NCI-H226 (cell line): ENCODE measurements around the gene ALOX15.
"Not testable (repeated sequence)": the region's sequence is repeated elsewhere in the genome, so short reads cannot be mapped to it uniquely, and the experiment has no call there.

Experiments
- DNase-seq: peaks from one replicate; pipeline ENCODE4 v3.0.0-alpha.2; 2015

The ALOX15 gene

GRCh38 chr17:4641297-4642195 lies at the start of gene ALOX15:
Gene ALOX15 (minus strand): TSS chr17:4641678. CDS start chr17:4641651, 27 bp downstream.
- no peak for DNase-seq

GRCh38 chr17:4690745-4691144 lies 49.3 kb upstream of the ALOX15 start:
- DNase-seq, result no peak

DNA sequence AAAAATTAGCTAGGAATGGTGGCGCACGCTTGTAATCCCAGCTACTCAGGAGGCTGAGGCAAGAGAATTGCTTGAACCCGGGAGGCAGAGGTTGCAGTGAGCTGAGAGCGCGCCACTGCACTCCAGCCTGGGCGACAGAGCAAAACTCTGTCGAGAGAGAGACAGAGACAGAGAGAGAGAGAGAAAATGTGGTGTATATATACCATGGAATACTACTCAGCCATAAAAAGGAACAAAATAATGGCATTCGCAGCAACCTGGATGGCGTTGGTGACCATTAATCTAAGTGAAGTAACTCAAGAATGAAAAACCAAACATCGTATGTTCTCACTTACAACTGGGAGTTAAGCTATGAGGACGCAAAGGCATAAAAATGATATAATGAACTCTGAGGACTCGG lies 48.4 kb upstream of the ALOX15 start:
- not testable (repeated sequence) for DNase-seq

GRCh38 chr17:4683739-4684138 lies 42.3 kb upstream of the ALOX15 start:
- not testable (repeated sequence) for DNase-seq

GRCh38 chr17:4679658-4680057 lies 38.2 kb upstream of the ALOX15 start:
- DNase-seq, result peak; percentile 26

DNA sequence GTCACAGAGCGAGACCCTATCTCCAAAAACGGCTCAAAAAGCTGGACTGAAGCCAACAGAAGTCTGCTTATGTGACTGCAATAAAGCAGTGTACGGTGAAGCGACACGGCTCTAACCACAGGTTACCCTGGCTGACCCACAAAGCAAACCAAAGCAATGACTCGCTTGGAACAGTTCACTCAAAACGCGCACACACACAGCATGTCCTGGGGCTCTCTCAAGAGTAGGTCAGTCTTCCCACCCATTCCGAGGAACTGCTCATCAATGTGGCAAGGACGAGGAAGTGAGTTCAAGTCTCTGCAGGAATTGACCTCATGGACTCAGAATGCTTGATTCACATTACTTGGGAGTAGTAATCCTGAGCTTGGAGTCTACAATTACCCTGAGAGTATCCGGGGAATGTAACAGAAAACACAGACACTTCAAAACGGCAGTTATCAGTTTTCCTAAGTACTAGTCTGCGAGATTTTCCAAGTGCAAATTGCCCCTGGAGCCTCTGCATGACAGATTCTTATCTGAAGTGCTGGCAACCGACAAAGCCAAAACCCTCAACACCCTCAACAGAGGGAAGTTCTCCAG lies 37.1 kb upstream of the ALOX15 start:
- peak; percentile 71 for DNase-seq

GRCh38 chr17:4676791-4677190 lies 35.3 kb upstream of the ALOX15 start:
- DNase-seq, result no peak

DNA sequence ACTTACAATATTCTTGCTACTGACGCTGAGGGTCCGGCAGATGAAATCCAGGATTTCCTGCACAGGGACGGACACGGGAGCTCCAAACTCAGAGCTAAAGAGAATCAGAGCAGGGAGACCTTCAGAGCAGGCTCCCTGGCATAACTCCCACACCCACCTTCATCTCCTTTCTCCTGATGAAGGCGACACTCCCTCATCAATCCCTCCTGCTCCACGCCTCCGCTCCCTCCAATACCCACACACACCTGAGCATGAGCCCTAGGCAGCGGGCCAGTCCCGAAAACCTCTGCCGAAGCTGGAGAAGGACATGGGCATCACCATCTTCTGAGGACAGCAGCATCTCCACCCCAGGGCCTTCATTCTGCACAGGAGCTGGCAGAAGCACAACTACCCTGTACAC lies 34.3 kb upstream of the ALOX15 start:
- no peak for DNase-seq

GRCh38 chr17:4674685-4674998 lies 33.2 kb upstream of the ALOX15 start:
- no peak for DNase-seq

GRCh38 chr17:4673986-4674684 lies 32.7 kb upstream of the ALOX15 start:
- DNase-seq, result no peak

DNA sequence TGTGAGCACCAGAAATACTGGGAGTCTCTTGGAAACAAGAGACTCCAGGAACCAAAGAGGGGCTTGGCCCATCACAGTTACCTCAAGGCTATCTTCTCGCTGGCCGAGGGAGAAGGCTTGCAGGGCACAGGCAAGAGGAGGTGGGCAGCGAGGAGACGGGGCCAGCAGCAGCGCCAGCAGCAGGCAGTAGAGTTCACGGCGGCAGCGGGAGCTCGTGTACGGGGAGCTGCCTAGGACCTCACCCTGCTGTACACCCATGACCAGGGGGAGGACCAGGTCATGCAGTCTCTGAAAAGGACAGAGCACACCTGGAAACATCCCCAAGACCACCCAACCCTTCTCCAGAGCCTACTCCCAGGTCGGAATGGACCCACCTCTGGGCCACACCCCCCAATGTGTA lies 31.7 kb upstream of the ALOX15 start:
- DNase-seq, result no peak

- no peak for DNase-seq
Observed at GRCh38 chr17:4672751-4673150, 31.3 kb upstream of the ALOX15 start.

GRCh38 chr17:4672055-4672630 lies 30.7 kb upstream of the ALOX15 start:
- no peak for DNase-seq

DNA sequence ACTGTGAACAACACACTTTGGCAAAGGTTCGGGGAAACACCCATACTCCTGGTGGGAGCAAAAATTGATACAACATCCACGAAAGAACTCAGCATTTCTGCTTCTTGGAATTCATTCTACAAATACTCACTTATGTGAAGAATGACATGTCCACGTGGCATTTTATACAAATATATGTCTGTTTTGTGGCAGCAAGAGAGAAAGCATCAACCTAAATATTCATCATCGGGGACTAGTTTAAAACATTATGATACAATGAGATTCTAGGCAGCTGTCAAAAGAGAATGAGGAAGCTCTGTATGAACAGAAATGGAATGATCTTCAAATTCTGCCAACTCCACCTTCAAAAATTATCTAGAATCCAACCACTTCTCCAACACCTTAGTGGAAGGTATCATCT lies 25.7 kb upstream of the ALOX15 start:
- DNase-seq, result no peak

DNA sequence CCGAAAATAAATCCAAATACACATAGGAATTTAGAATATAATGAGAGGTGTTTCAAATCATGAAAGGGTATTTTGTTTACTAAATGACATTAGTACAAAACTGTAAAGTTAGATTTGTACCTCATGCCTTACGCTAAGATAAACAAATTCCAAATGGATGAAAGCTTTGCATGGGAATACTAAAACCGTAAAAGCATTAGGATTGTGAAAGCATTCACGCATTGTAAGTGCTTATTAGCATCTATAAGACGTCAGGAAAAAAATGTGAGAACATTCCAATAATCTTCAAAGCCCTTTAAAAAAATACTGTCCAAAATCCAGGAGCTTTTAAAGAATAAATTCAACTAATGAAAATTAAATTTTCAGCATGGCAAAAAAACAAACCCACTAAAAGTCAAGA lies 24.8 kb upstream of the ALOX15 start:
- DNase-seq, result no peak

DNA sequence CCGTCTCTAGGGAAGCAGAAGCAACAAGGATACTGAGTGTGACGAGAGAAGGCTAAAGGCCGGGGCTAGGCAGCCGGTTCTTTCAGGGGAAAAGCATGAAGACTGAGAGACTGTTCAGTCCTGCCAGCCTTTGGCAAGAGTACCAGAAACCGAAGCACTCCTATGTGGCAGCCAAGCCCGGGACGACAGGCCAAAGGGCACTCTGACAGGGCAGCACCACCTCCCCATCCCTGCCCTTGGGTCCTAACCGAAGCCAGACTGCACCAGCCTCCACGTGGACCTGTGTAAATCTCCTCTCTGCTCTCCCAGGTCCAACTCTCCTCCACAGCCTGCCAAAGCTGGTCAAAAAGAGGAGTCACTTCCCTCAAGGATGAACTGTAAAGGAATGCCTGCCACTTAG lies 23.5 kb upstream of the ALOX15 start:
- no peak for DNase-seq

GRCh38 chr17:4664230-4664629 lies 22.8 kb upstream of the ALOX15 start:
- no peak for DNase-seq

GRCh38 chr17:4663711-4664110 lies 22.2 kb upstream of the ALOX15 start:
- DNase-seq, result no peak

DNA sequence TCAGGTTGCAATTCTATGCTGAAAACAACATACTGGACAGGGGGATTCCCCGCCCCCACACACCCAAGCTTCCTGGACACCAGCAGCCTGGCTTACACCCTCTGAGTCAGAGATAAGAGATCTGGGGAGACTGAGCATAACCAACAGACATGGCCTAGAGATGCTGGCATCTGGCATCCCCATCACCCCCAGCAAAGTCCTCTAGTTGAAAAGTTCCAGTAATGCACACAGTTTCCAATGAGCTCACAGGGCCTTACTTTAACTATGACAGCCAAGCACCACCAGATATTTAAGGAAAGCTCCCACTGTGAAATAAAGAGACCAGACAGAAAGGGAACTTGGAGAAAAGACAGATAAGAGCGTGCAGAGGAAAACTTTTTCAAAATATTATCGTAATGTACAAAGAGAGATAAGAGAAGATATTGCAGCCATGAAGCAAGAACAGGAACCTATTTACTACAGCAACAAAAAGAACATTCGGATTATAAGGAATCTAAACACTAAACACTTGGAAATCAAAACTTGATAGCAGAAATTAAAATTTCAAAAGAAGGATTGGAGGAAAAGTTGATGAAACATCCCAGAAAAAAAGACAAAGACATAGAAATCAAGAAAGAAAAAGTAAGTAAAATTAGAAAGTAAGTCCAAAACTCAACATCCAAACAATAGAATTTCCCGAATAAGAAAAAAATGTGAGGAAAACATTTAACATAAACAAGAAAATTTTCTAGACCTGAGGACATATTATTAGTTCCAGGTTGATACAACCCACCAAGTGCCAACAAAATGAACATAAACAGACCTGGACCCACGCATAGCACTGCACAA lies 17.2 kb upstream of the ALOX15 start:
- DNase-seq, result peak; percentile 85

DNA sequence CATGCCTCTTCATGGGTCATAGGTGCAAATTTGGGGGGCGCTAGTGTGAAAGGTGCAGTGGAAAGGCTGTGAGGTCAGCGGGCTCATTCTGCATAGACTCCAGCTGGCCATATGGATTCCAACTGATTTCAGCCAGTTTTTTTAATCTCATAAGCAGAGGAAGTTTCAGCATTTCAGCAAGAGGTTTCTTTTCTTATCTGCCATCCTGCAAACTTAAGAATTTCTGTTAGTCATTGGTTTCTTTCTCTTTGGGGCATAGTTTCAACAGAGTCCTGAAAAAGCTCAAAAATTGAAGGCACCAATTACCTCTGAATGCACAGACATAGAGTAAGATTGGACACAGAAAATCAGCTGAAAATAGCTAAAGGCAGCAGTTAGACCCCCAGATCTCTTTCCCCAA lies 16.2 kb upstream of the ALOX15 start:
- DNase-seq, result peak; percentile 69

DNA sequence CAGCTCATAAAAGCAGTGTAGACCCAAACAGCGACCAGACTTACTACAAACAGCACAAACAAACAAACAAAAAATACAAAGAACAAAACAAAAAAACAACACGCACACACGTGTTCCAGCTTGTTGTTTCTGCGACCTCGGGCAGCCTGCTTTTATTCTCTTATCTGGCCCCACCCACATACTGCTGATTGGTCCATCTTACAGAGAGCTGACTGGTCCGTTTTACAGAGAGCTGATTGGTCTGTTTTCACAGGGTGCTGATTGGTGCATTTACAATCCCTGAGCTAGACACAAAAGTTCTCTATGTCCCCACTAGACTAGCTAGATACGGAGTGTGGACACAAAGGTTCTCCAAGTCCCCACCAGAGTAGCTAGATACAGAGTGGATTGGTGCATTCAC lies 14.5 kb upstream of the ALOX15 start:
- not testable (repeated sequence) for DNase-seq

- no peak for DNase-seq
Observed at GRCh38 chr17:4652997-4653396, 11.5 kb upstream of the ALOX15 start.

- no peak for DNase-seq
Observed at GRCh38 chr17:4648741-4649140, 7.3 kb upstream of the ALOX15 start.
